IMR-90 (cell line): ENCODE results near the gene ADD1. TPM values are rescaled to one million over a fixed set of nuclear protein-coding genes. Genes with fewer than 3 reads are reported as not detected.

Experiments used
- ATAC-seq: fragments of 200-7000 bp; cut with Tn5 transposase; 2 replicates; pipeline ENCODE4 v1.9.1; 2020; ENCODE audit warnings: low read depth, mild to moderate bottlenecking, moderate library complexity
- BruUV-seq: library from RNA; stranded (reverse); fragments of 400-500 nt; replicated peaks from 2 replicates; lab custom pipeline; 2021; lab: Mats Ljungman, UMichigan
- CTCF ChIA-PET: fragments of 300-600 bp; formaldehyde crosslinking; extraction: SDS; loops from one replicate; lab custom pipeline; 2021; ENCODE audit warnings: antibody characterized with exemption; lab: Yijun Ruan, JAX
- POLR2A ChIA-PET: fragments of 300-600 bp; sonication (Branson Sonifier 250); formaldehyde crosslinking; loops from one replicate; lab custom pipeline; 2022; ENCODE audit warnings: antibody characterized with exemption; ENCODE audit not compliant: unreplicated experiment; lab: Charles Lee
- DNase-seq: peaks from one replicate; pipeline ENCODE4 v3.0.0; 2013
- H2AFZ ChIP-seq: replicated peaks from 2 replicates; pipeline ENCODE3; 2013; ENCODE audit warnings: low read length, mild to moderate bottlenecking; ENCODE audit not compliant: poor library complexity
- H2AK5ac ChIP-seq: 2 replicates; pipeline ENCODE4 v1.6.1; 2013; ENCODE audit warnings: low read depth, low read length, inconsistent platforms
- H2AK9ac ChIP-seq: replicated peaks from 2 replicates; pipeline ENCODE3; 2013; ENCODE audit warnings: mild to moderate bottlenecking, low read depth, low read length, moderate library complexity; ENCODE audit not compliant: poor library complexity
- H2BK120ac ChIP-seq: 2 replicates; pipeline ENCODE4 v1.6.1; 2013; ENCODE audit warnings: low read depth, low read length, inconsistent platforms
- H2BK15ac ChIP-seq: 3 replicates; pipeline ENCODE4 v1.6.1; 2013; ENCODE audit warnings: low read depth, low read length, inconsistent platforms
- H2BK20ac ChIP-seq: 2 replicates; pipeline ENCODE4 v1.6.1; 2013; ENCODE audit warnings: low read depth, mild to moderate bottlenecking, inconsistent platforms, low read length, moderate library complexity
- H2BK5ac ChIP-seq: 2 replicates; pipeline ENCODE4 v1.6.1; 2013; ENCODE audit warnings: mild to moderate bottlenecking, low read depth, low read length, inconsistent platforms; ENCODE audit not compliant: poor library complexity, severe bottlenecking
- H3K14ac ChIP-seq: replicated peaks from 2 replicates; pipeline ENCODE4 v1.6.1; 2013; ENCODE audit warnings: low read depth, low read length, inconsistent platforms
- H3K18ac ChIP-seq: 2 replicates; pipeline ENCODE4 v1.6.1; 2013; ENCODE audit warnings: low read depth, low read length, control low read depth
- H3K23ac ChIP-seq: 2 replicates; pipeline ENCODE4 v1.6.1; 2013; ENCODE audit warnings: low read depth, low read length, inconsistent platforms
- H3K27ac ChIP-seq: 2 replicates; pipeline ENCODE4 v1.5.1; 2013; ENCODE audit warnings: mild to moderate bottlenecking, control low read depth, low read length; ENCODE audit not compliant: insufficient read depth
- H3K27me3 ChIP-seq: 2 replicates; pipeline ENCODE4 v1.6.1; 2013; ENCODE audit warnings: low read length; ENCODE audit not compliant: control insufficient read depth, insufficient read depth
- H3K36me3 ChIP-seq: 2 replicates; pipeline ENCODE4 v1.6.1; 2013; ENCODE audit warnings: low read length, mixed read lengths; ENCODE audit not compliant: control insufficient read depth, insufficient read depth
- H3K4ac ChIP-seq: 2 replicates; pipeline ENCODE4 v1.6.1; 2013; ENCODE audit warnings: low read depth, low read length, inconsistent platforms
- H3K4me1 ChIP-seq: 2 replicates; pipeline ENCODE4 v1.6.1; 2013; ENCODE audit warnings: low read length, mixed read lengths; ENCODE audit not compliant: control insufficient read depth, insufficient read depth
- H3K4me2 ChIP-seq: 2 replicates; pipeline ENCODE4 v1.6.1; 2013; ENCODE audit warnings: low read depth, mild to moderate bottlenecking, control low read depth, low read length, moderate library complexity
- H3K4me3 ChIP-seq: 2 replicates; pipeline ENCODE4 v1.5.1; 2013; ENCODE audit warnings: low read depth, mild to moderate bottlenecking, control low read depth, low read length, moderate library complexity; ENCODE audit not compliant: insufficient read depth
- H3K56ac ChIP-seq: 2 replicates; pipeline ENCODE4 v1.6.1; 2013; ENCODE audit warnings: low read length, inconsistent platforms; ENCODE audit not compliant: insufficient read depth; ENCODE audit errors: extremely low read depth
- H3K79me1 ChIP-seq, 2 experiments: 2 replicates each; pipeline ENCODE4 v1.6.1; 2013; ENCODE audit warnings: low read length in 2 of 2, inconsistent platforms in 1 of 2, low read depth in 1 of 2
- H3K9ac ChIP-seq: 2 replicates; pipeline ENCODE4 v1.6.1; 2013; ENCODE audit warnings: low read depth, low read length, control low read depth
- H3K9me1 ChIP-seq: 2 replicates; pipeline ENCODE4 v1.6.1; 2013; ENCODE audit warnings: low read length, inconsistent platforms; ENCODE audit not compliant: insufficient read depth
- H3K9me3 ChIP-seq: 2 replicates; pipeline ENCODE4 v1.6.1; 2013; ENCODE audit warnings: low read length; ENCODE audit not compliant: control insufficient read depth, insufficient read depth
- H4K20me1 ChIP-seq: 2 replicates; pipeline ENCODE4 v1.6.1; 2013; ENCODE audit warnings: low read length, inconsistent platforms; ENCODE audit not compliant: insufficient read depth
- H4K5ac ChIP-seq: 2 replicates; pipeline ENCODE4 v1.6.1; 2013; ENCODE audit warnings: mild to moderate bottlenecking, low read depth, low read length, control low read depth
- H4K8ac ChIP-seq, 2 experiments: 2 replicates each; pipeline ENCODE4 v1.6.1; 2013; ENCODE audit warnings: low read depth in 2 of 2, low read length in 2 of 2, control low read depth in 1 of 2, inconsistent platforms in 1 of 2
- H4K91ac ChIP-seq: 2 replicates; pipeline ENCODE4 v1.6.1; 2013; ENCODE audit warnings: low read depth, low read length, inconsistent platforms; ENCODE audit not compliant: insufficient read depth
- ELK1 ChIP-seq: fragments of 150-350 bp; IDR thresholded peaks from 2 replicates; pipeline ENCODE4 v1.6.1; 2016; ENCODE audit warnings: low read depth, mild to moderate bottlenecking, low read length, moderate library complexity, borderline replicate concordance
- MAZ ChIP-seq: IDR thresholded peaks from 2 replicates; pipeline ENCODE4 v1.6.1; 2012; ENCODE audit warnings: low read depth, mild to moderate bottlenecking, low read length, improper control_type of control experiment, moderate library complexity, borderline replicate concordance
- RFX5 ChIP-seq: IDR thresholded peaks from 2 replicates; pipeline ENCODE4 v1.8.0; 2012; ENCODE audit warnings: low read depth, mild to moderate bottlenecking, low read length, moderate library complexity
- WGBS, 2 experiments: methylation state at CpG; one replicate each; pipeline versions ENCODE4 v1.1.5 to v1.1.7; 2013; ENCODE audit warnings: missing lambda C conversion rate in 2 of 2; ENCODE audit not compliant: insufficient read length in 1 of 2; ENCODE audit errors: extremely low coverage in 2 of 2; 5-methylcytosine and 5-hydroxymethylcytosine counted together
- dilution Hi-C: fragments of 300-500 bp; cut with HindIII; formaldehyde crosslinking; loops from one replicate; pipeline ENCODE4 v1.14.3; 2018; ENCODE audit warnings: low sequenced_read_pairs; ENCODE audit not compliant: unreplicated experiment
- in situ Hi-C: fragments of 300-500 bp; cut with MboI; formaldehyde crosslinking; loops from 3 replicates; pipeline ENCODE4 v1.14.3; 2019; ENCODE audit warnings: low sequenced_read_pairs, inconsistent platforms, mixed read lengths
- intact Hi-C: fragments of 100-400 bp; cut with micrococcal nuclease; formaldehyde crosslinking; loops from 2 replicates; pipeline ENCODE4 v1.10.0; 2022
- polyA plus RNA-seq, 3 experiments: library from polyadenylated mRNA; depleted of rRNA; stranded (reverse); fragments of >200 nt; gene quantifications; 2 replicates each; pipeline ENCODE4 v1.2.3, GENCODE V29; 2012; ENCODE audit warnings: low replicate concordance in 1 of 3
- total RNA-seq: library from RNA; depleted of rRNA; stranded (reverse); fragments of >200 nt; gene quantifications from 2 replicates; pipeline ENCODE4 v1.2.3, GENCODE V29; 2012

ADD1 gene
- total and polyA plus RNA-seq, 2 of the 4 experiments (the other 2 are of a cell fraction) = 122 to 215 TPM

- peaks cover 21 to 54% of the 10 kb centered on the region in 2 experiments for H3K79me1 ChIP-seq
- no peak overlapping the region for H2BK120ac ChIP-seq
- no peak overlapping the region for H3K4me2 ChIP-seq
- no peak overlapping the region for H3K23ac ChIP-seq
- H3K14ac ChIP-seq = no peak overlapping the region
- 97% methylated on average over 16 of the region's 29 CpGs; no CpG with 5 or more reads in 1 of the 2 experiments for WGBS, 2 experiments
- H4K8ac ChIP-seq = no peak overlapping the region
- H4K20me1 ChIP-seq = peaks cover 46% of the 10 kb centered on the region
- peaks cover 9% of the 10 kb centered on the region; the same call in 1 of the 2 replicates for H3K9me1 ChIP-seq
- ATAC-seq (no peak), DNase-seq (no peak)
- H3K36me3 ChIP-seq = peaks cover 73% of the 10 kb centered on the region
- peaks cover 6% of the 10 kb centered on the region for H3K4me1 ChIP-seq
- H3K27ac ChIP-seq = no peak overlapping the region
- intact Hi-C loops = no loop called here
- H3K9me3 ChIP-seq = no peaks in the 10 kb centered on the region
- dilution Hi-C loops = no loop called here
- no peak overlapping the region for H3K4me3 ChIP-seq
- in situ Hi-C loops = no loop called here
- ChIA-PET POLR2A (interaction anchor here (0.5 kb wide), 1 partner anchor 84 kb away, joined by 7 read pairs; no protein-coding TSS in a partner anchor), CTCF (no interaction called here)
- no peak overlapping the region for H2AK9ac ChIP-seq
- no TSS peak for BruUV-seq
- H3K4ac ChIP-seq = no peak overlapping the region
- H2BK5ac ChIP-seq = no peak overlapping the region
- no peak overlapping the region for H3K9ac ChIP-seq
- H3K27me3 ChIP-seq = no peaks in the 10 kb centered on the region
- no peak for TF ChIP-seq ELK1
- TF ChIP-seq RFX5 = no peak
- no peak for TF ChIP-seq MAZ
- H2AK5ac ChIP-seq = no peak overlapping the region
- no peak overlapping the region for H4K91ac ChIP-seq
- H4K5ac ChIP-seq = no peak overlapping the region
- no peak overlapping the region for H3K18ac ChIP-seq
- no peak overlapping the region for H3K56ac ChIP-seq
- no peak overlapping the region for H2BK15ac ChIP-seq
- no peak overlapping the region for H2BK20ac ChIP-seq
- H2AFZ ChIP-seq = peak overlapping the region; percentile 28
Measured at GRCh38 chr4:2940267-2941137, 96.9 kb downstream of the ADD1 start.
